Left lung (tissue), 10 donors: ENCODE measurements around the gene GNL2. TPM values are rescaled to one million over a fixed set of nuclear protein-coding genes. Genes with fewer than 3 reads are reported as not detected.

Source experiments
- ATAC-seq: fragments of 200-7000 bp; cut with Tn5 transposase; one replicate; pipeline ENCODE4 v1.9.1; 2020; ENCODE audit warnings: moderate library complexity
- DNase-seq, 4 donors: peaks; one replicate each; pipeline ENCODE4 v3.0.0-alpha.2; 2013 to 2020
- H3K27ac ChIP-seq, 2 donors: fragments of 200-600 bp; sonication (generic) in 1 of 2; one replicate each; pipeline versions ENCODE4 v1.5.0 to v1.8.0; 2020 to 2021
- H3K27me3 ChIP-seq, 2 donors: fragments of 200-600 bp; sonication (generic) in 1 of 2; one replicate each; pipeline versions ENCODE4 v1.5.0 to v1.8.0; 2020 to 2021
- H3K36me3 ChIP-seq, 2 donors: fragments of 200-600 bp; sonication (generic) in 1 of 2; one replicate each; pipeline versions ENCODE4 v1.5.0 to v1.8.0; 2020 to 2021
- H3K4me1 ChIP-seq, 2 donors: fragments of 200-600 bp; one replicate each; pipeline ENCODE4 v1.8.0; 2021
- H3K4me3 ChIP-seq, 2 donors: fragments of 200-600 bp; sonication (generic) in 1 of 2; one replicate each; pipeline versions ENCODE4 v1.5.0 to v1.8.0; 2020 to 2021; ENCODE audit warnings: mild to moderate bottlenecking in 1 of 2
- H3K9me3 ChIP-seq, 2 donors: fragments of 200-600 bp; sonication (generic) in 1 of 2; one replicate each; pipeline versions ENCODE4 v1.5.0 to v1.8.0; 2020 to 2021
- intact Hi-C, 2 donors: fragments of 100-400 bp; cut with DNase I; formaldehyde crosslinking; loops; one replicate each; pipeline versions ENCODE4 v1.11.2 to v1.14.2; 2022
- polyA plus RNA-seq, 6 donors: library from polyadenylated mRNA; unstranded; fragments of 120-200 nt; gene quantifications; one replicate each; pipeline ENCODE4 v1.2.1, GENCODE V29; 2013; ENCODE audit not compliant: insufficient read length in 6 of 6
- total RNA-seq, 2 donors: library from RNA; stranded (reverse); fragmentation: NEBNext Ultra II Directional; extraction: Animal tissue kit (Norgen Biotek cat#: 25700); gene quantifications; one replicate each; pipeline ENCODE4 v1.2.1, GENCODE V29; 2021
- TF ChIP-seq, protein P1 (sequence below), 2 donors: fragments of 200-600 bp; sonication (generic) in 1 of 2; IDR thresholded peaks; one replicate each; pipeline versions ENCODE4 v1.5.0 to v1.8.0; 2021; ENCODE audit warnings: antibody characterized with exemption in 2 of 2
- donor health status: DM: no; HTN: yes; CAD: no.
- donor health status: DM: no; HTN: no; CAD: no.

The GNL2 gene
- total and polyA plus RNA-seq, 8 donors = 32.2 to 70.8 (median 62.3) TPM

DNA sequence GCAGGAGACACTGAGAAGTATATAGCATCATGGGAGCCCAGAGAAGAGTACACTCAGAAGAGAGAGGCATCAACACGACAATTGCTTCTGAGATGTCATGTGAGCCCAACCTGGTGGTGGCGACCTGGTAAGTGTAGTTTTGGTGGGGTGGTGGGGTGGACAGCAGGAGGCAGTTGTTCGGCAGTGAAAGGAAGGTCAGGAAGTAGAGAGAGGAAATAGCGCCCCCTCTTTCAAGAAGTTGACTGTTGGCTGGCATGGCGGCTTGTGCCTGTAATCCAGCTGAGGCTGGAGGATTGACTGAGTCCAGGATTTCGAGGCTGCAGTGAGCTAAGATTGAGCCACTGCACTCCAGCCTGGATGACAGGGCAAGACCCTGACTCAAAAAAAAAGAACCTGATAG is 26.4 kb upstream of the GNL2 start:
- H3K4me1 ChIP-seq = no peaks in the 10 kb centered on the region
- peaks cover 0 to 93% of the 10 kb centered on the region in 2 donors for H3K27me3 ChIP-seq
- TF ChIP-seq, protein P1, sequence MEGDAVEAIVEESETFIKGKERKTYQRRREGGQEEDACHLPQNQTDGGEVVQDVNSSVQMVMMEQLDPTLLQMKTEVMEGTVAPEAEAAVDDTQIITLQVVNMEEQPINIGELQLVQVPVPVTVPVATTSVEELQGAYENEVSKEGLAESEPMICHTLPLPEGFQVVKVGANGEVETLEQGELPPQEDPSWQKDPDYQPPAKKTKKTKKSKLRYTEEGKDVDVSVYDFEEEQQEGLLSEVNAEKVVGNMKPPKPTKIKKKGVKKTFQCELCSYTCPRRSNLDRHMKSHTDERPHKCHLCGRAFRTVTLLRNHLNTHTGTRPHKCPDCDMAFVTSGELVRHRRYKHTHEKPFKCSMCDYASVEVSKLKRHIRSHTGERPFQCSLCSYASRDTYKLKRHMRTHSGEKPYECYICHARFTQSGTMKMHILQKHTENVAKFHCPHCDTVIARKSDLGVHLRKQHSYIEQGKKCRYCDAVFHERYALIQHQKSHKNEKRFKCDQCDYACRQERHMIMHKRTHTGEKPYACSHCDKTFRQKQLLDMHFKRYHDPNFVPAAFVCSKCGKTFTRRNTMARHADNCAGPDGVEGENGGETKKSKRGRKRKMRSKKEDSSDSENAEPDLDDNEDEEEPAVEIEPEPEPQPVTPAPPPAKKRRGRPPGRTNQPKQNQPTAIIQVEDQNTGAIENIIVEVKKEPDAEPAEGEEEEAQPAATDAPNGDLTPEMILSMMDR (IDR thresholded peaks at IDR 0.05) = no peak
- ATAC-seq (no peak), DNase-seq (no peak)
- no peak overlapping the region for H3K27ac ChIP-seq
- no peaks in the 10 kb centered on the region for H3K36me3 ChIP-seq
- H3K4me3 ChIP-seq = no peak overlapping the region
- H3K9me3 ChIP-seq = no peaks in the 10 kb centered on the region
- intact Hi-C loops = no loop called here

DNA sequence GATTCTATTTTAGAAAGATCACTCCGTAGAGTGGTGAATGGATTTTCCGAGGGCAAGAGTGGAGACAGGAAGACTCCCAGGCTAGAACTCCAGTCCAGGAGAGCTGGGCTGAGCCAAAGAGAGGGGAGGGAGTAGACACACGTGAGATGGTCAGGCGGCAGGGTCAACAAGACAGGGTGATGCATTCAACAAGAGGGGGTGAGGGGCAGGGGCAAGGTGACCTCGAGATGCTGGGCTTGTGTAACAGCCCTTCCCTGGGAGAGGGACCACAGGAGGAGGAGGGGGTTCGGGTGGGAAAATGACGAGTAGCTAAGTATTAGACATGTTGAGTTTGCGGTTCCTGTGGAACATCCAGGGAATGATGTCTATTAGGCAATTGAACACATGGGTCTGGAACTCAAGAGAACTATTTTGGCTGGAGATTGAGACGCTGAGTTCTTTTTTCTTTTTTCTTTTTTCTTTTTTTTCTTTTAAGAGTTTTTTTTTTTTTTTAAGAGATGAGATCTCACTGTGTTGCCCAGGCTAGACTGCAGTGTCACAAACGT is 25.7 kb upstream of the GNL2 start:
- Histone ChIP-seq H3K4me3 (no peak overlapping the region), H3K27me3 (peaks cover 0 to 95% of the 10 kb centered on the region in 2 donors), H3K9me3 (no peaks in the 10 kb centered on the region), H3K27ac (no peak overlapping the region), H3K36me3 (no peaks in the 10 kb centered on the region), H3K4me1 (no peaks in the 10 kb centered on the region)
- DNase-seq (no peak), ATAC-seq (no peak)
- intact Hi-C loops = no loop called here
- TF ChIP-seq, protein P1 (IDR thresholded peaks at IDR 0.05) = no peak

DNA sequence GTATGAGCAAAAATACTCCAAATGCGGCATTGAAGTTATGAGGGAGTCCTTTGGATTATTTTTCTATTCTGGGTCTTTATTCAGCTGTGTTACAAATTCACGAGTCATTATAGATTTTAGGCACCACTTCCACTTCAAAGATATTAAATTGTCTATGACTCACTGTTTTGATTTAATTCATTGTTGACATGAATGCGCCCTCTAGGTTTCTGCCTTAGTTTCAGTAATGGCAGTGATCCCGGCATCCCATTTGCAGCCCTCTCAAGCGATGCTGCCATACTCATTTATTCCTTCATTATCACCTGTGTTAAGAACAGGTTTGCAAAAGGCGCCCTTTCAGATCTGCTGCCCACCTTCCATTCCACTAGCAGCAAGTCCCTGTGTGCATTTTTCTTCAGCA is 25.0 kb upstream of the GNL2 start:
- TF ChIP-seq, protein P1 (IDR thresholded peaks at IDR 0.05) = no peak
- Histone ChIP-seq H3K4me3 (no peak overlapping the region), H3K36me3 (no peaks in the 10 kb centered on the region), H3K4me1 (no peaks in the 10 kb centered on the region), H3K27ac (no peak overlapping the region), H3K27me3 (peaks cover 0 to 95% of the 10 kb centered on the region in 2 donors), H3K9me3 (no peaks in the 10 kb centered on the region)
- DNase-seq (no peak), ATAC-seq (no peak)
- intact Hi-C loops = no loop called here

DNA sequence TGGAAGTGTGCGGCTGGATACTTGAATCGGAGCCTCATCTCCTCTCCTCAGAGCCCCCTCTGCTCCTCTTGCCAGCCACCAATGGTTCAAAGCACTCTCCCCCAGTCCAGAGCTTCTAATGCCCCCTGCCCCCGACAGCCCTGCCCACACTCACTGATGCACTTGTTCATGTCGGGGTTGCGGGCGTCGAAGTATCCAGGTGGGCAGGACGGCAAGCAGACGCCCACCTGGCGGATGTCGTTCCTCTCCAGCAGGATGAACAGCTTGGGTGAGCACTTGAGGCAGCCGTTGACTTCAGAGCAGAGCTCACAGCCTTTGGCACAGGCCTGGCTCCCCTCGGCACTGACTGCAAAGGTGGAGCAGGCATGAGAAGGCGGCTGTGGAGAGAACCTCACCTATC is 20.6 kb upstream of the GNL2 start:
- H3K36me3 ChIP-seq = no peaks in the 10 kb centered on the region
- peaks cover 0 to 86% of the 10 kb centered on the region in 2 donors for H3K27me3 ChIP-seq
- no peak overlapping the region for H3K4me3 ChIP-seq
- intact Hi-C loops = no loop called here
- TF ChIP-seq, protein P1 (IDR thresholded peaks at IDR 0.05) = no peak
- H3K27ac ChIP-seq = no peak overlapping the region
- no peaks in the 10 kb centered on the region for H3K4me1 ChIP-seq
- DNase-seq (no peak), ATAC-seq (no peak)
- H3K9me3 ChIP-seq = no peaks in the 10 kb centered on the region

DNA sequence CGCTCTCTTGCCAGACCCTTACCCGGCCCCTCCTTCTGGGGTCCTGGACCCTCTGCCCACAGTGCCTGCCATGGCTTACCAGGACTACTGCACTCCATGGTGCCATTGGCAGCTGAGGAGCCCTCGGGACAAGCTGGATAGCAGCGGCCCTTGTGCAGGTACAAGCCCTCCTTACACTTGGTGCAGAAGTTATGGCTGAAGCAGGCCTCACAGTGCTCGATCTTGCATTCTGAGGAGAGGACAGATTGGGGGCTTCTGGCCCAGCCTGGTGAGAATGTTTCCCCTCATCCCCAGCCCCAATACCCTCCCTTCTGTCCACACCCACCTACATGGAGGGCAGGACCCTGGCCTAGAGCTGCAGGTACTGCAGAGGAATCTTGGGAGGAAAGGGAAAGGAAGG is 18.4 kb upstream of the GNL2 start:
- Histone ChIP-seq H3K27me3 (peaks cover 0 to 65% of the 10 kb centered on the region in 2 donors), H3K36me3 (no peaks in the 10 kb centered on the region), H3K9me3 (no peaks in the 10 kb centered on the region), H3K4me1 (no peaks in the 10 kb centered on the region), H3K4me3 (no peak overlapping the region), H3K27ac (no peak overlapping the region)
- TF ChIP-seq, protein P1 (IDR thresholded peaks at IDR 0.05) = no peak
- ATAC-seq (no peak), DNase-seq (no peak)
- intact Hi-C loops = no loop called here
